ENCODE measurements around the gene IGF2BP3. TPM values are rescaled to one million over a fixed set of nuclear protein-coding genes. Genes with fewer than 3 reads are reported as not detected.

The IGF2BP3 gene
- total RNA-seq, 5 donors from 2014 or later (not counting 1 experiment from before 2014, with no cell fraction given), result 0.46 to 1.9 (median 0.55) TPM; not detected in 1

DNA sequence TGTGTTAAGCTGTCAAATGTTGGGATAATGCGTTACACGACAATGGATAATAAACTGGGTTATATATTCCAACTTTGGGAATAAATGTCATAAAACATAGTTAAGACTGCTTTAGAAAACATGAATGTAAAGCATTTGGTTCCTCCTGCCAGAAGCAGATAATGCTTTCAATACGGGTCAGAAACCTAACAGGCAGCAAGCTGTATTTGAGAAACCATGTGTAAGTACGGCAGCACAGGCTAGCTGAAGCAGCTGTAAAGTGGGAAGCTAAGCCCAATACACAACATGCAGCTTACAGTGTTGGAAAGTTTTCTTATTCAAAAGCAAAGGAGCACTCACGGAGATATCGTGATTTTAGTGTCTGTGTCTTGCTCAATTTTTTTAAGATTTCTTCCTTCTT is 124.7 kb downstream of the IGF2BP3 start:
- ChIA-PET CTCF (interaction anchor here (0.5 to 1.1 kb wide), 5 partner anchors 12 to 363 kb away, joined by 3 to 7 read pairs (median 3); no protein-coding TSS in a partner anchor), POLR2A (interaction anchor here in 1 of 2 donors (0.5 to 0.6 kb wide), 2 partner anchors 140 to 365 kb away, joined by 3 to 4 read pairs; no protein-coding TSS in a partner anchor)
- DNase-seq, result peak in 1 of 35 experiments; percentile 9
- Mint-ChIP-seq H3K4me1 (peaks cover 26 to 30% (median 27%) of the 10 kb centered on the region in 3 donors), H3K9me3 (no peaks in the 10 kb centered on the region), H3K36me3 (no peaks in the 10 kb centered on the region), H3K27ac (peak overlapping the region; percentile 82 to 88), H3K27me3 (no peaks in the 10 kb centered on the region), H3K4me3 (peak overlapping the region; percentile 73 to 81 (median 75))
- H3K27ac ChIP-seq (ENCODE audit: low read length), result peak overlapping the region; percentile 29
- no peaks in the 10 kb centered on the region for H3K9me3 ChIP-seq
- no peaks in the 10 kb centered on the region for H3K27me3 ChIP-seq (replicated peaks in 1 of 2; ENCODE audit: control insufficient read depth in 2 of 2, extremely low read depth in 1 of 2, insufficient read depth in 2 of 2, low read length in 1 of 2)
- no peak overlapping the region for H3K4me3 ChIP-seq (ENCODE audit: control insufficient read depth in 1 of 2, extremely low read depth in 1 of 2, low read length in 1 of 2)
- 92% methylated on average over 3 of the region's 6 CpGs for WGBS (ENCODE audit: insufficient coverage)
- H3K4me1 ChIP-seq (ENCODE audit: control insufficient read depth in 1 of 2, extremely low read depth in 1 of 2, insufficient read depth in 2 of 2, low read length in 2 of 2), result peaks cover 6 to 8% of the 10 kb centered on the region in 2 experiments
- H3K36me3 ChIP-seq (ENCODE audit: control insufficient read depth in 2 of 2, extremely low read depth in 1 of 2, insufficient read depth in 1 of 2, low read length in 1 of 2), result no peaks in the 10 kb centered on the region
- no peak for ATAC-seq (replicated peaks in 1 of 4)

DNA sequence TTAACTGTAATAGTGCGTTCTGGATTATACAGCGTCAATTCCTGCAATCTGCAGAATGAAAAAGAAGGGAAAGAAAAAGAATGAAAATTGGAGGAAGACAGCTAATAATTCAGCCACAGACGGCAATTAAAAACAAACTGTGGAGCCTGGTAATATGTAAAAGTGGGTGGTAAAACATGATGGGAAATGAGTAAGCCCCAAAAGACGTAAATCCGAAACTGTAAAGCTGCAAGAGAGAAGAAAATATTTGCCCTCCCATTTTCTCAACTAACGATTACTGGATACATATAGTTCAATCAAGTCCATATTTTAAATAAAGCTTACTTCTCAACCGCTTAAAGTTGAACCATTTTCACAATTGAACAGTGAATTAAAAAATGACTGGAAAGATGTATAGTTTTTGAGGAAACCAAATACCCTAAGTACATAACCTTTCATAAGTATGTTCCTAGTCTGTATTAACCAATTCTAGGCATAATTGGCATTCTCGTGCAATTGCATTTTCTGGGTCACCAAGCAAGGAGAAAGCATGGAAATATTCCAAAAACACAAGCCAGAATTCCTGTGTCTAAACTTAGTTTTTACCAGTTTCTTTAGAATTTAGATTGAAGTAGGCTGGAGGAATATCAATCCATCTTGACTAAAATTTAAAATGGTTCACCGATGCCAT is 126.3 kb downstream of the IGF2BP3 start:
- WGBS (ENCODE audit: insufficient coverage), result 92% methylated on average over 2 of the region's 9 CpGs

DNA sequence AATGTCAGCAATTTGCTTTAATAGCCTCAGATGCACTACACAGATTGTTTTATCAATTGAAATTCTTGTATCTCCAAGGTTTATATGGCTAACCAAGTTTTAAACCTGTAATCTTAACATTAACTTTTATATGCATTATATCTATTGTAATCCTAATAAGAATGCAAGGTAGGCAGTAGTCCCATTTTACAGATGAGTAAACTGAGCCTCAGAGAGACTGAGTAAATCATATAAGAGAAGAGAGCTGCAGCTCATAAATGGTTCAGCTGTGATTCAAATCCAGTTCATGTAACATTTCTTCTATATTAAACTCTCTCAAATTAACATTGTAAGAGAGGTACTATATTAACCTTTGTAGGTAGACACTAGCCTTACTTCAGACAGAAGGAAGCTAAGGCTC is 127.2 kb downstream of the IGF2BP3 start:
- ATAC-seq (replicated peaks in 1 of 4), result no peak
- no peak overlapping the region for H3K27ac ChIP-seq (ENCODE audit: low read length)
- Mint-ChIP-seq H3K9me3 (no peaks in the 10 kb centered on the region), H3K27ac (no peak overlapping the region), H3K27me3 (peaks cover 0 to 7% of the 10 kb centered on the region in 2 donors), H3K4me3 (no peak overlapping the region), H3K4me1 (peaks cover 26 to 30% (median 27%) of the 10 kb centered on the region in 3 donors), H3K36me3 (peaks cover 3% of the 10 kb centered on the region)
- POLR2A ChIA-PET, result interaction anchor here (0.6 to 0.7 kb wide), 2 partner anchors 88 to 92 kb away, joined by 3 read pairs; no protein-coding TSS in a partner anchor
- H3K27me3 ChIP-seq (replicated peaks in 1 of 2; ENCODE audit: control insufficient read depth in 2 of 2, extremely low read depth in 1 of 2, insufficient read depth in 2 of 2, low read length in 1 of 2), result no peaks in the 10 kb centered on the region
- CTCF ChIA-PET, result no interaction called here
- no peaks in the 10 kb centered on the region for H3K9me3 ChIP-seq
- H3K4me3 ChIP-seq (ENCODE audit: control insufficient read depth in 1 of 2, extremely low read depth in 1 of 2, low read length in 1 of 2), result no peak overlapping the region
- H3K36me3 ChIP-seq (ENCODE audit: control insufficient read depth in 2 of 2, extremely low read depth in 1 of 2, insufficient read depth in 1 of 2, low read length in 1 of 2), result no peaks in the 10 kb centered on the region
- peaks cover 6 to 8% of the 10 kb centered on the region in 2 experiments for H3K4me1 ChIP-seq (ENCODE audit: control insufficient read depth in 1 of 2, extremely low read depth in 1 of 2, insufficient read depth in 2 of 2, low read length in 2 of 2)
- DNase-seq, result no peak

More for the DNA sequence above, 126.3 kb downstream of the IGF2BP3 start:
- Histone ChIP-seq H3K4me1 (ENCODE audit: control insufficient read depth in 1 of 2, extremely low read depth in 1 of 2, insufficient read depth in 2 of 2, low read length in 2 of 2) (peaks cover 6 to 8% of the 10 kb centered on the region in 2 experiments), H3K9me3 (no peaks in the 10 kb centered on the region), H3K4me3 (ENCODE audit: control insufficient read depth in 1 of 2, extremely low read depth in 1 of 2, low read length in 1 of 2) (no peak overlapping the region), H3K27me3 (replicated peaks in 1 of 2; ENCODE audit: control insufficient read depth in 2 of 2, extremely low read depth in 1 of 2, insufficient read depth in 2 of 2, low read length in 1 of 2) (no peaks in the 10 kb centered on the region), H3K27ac (ENCODE audit: low read length) (no peak overlapping the region), H3K36me3 (ENCODE audit: control insufficient read depth in 2 of 2, extremely low read depth in 1 of 2, insufficient read depth in 1 of 2, low read length in 1 of 2) (no peaks in the 10 kb centered on the region)
- peaks cover 0 to 6% of the 10 kb centered on the region in 2 donors for H3K27me3 Mint-ChIP-seq
- no peaks in the 10 kb centered on the region for H3K9me3 Mint-ChIP-seq
- H3K4me3 Mint-ChIP-seq, result no peak overlapping the region
- no peak for DNase-seq
- peaks cover 26 to 30% (median 27%) of the 10 kb centered on the region in 3 donors for H3K4me1 Mint-ChIP-seq
- ChIA-PET CTCF (no interaction called here), POLR2A (interaction anchor here (0.6 to 1.0 kb wide), 3 partner anchors 32 to 232 kb away, joined by 3 to 11 read pairs (median 4); no protein-coding TSS in a partner anchor)
- H3K36me3 Mint-ChIP-seq, result peaks cover 2% of the 10 kb centered on the region
- no peak for ATAC-seq (replicated peaks in 1 of 4)
- H3K27ac Mint-ChIP-seq, result no peak overlapping the region

DNA sequence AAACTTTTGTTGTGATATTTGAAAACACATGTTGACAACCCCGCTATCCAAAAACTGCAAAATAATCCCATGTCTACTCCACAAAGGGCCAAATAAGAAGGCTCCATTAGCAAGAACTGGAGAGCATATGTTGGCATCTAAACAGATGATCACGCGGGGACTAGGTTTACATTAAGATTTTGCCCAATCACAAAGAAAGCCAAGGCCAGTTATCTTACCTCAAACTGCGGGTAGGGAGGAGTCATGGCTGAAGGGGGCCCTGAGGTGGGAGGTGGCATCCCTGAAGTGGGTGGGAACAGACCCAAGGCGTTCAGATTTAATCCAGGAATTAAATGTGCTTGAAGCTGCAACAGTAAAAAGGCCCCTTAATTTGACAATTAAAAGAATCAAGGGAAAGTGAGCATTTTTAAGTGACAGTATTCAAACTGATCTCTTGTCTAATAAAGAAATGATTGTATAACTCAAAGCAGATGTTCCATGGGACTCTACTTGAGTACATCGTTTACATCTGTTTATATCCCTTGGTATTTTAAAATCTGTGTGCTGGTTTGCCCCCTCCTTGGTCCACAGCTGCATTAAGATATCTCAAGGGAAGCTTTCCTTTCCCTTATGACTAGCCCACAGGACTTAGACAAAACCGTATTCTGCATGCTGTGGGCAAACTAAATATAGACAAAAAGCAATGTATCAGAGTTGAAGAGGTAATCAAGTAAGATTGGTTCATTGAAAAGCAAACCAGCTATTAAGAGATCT is 128.3 kb downstream of the IGF2BP3 start:
- Mint-ChIP-seq H3K9me3 (no peaks in the 10 kb centered on the region), H3K27me3 (peaks cover 2 to 10% of the 10 kb centered on the region in 2 donors), H3K4me1 (peaks cover 18 to 22% (median 20%) of the 10 kb centered on the region in 3 donors), H3K27ac (no peak overlapping the region), H3K4me3 (no peak overlapping the region), H3K36me3 (peaks cover 3% of the 10 kb centered on the region)
- no peak overlapping the region for H3K27ac ChIP-seq (ENCODE audit: low read length)
- ChIA-PET POLR2A (no interaction called here), CTCF (no interaction called here)
- peaks cover 6% of the 10 kb centered on the region in 2 experiments for H3K4me1 ChIP-seq (ENCODE audit: control insufficient read depth in 1 of 2, extremely low read depth in 1 of 2, insufficient read depth in 2 of 2, low read length in 2 of 2)
- H3K9me3 ChIP-seq, result no peaks in the 10 kb centered on the region
- 90% methylated on average over 2 of the region's 7 CpGs for WGBS (ENCODE audit: insufficient coverage)
- DNase-seq (no peak), ATAC-seq (replicated peaks in 1 of 4) (no peak)
- H3K36me3 ChIP-seq (ENCODE audit: control insufficient read depth in 2 of 2, extremely low read depth in 1 of 2, insufficient read depth in 1 of 2, low read length in 1 of 2), result peaks cover 0 to 4% of the 10 kb centered on the region in 2 donors
- H3K4me3 ChIP-seq (ENCODE audit: control insufficient read depth in 1 of 2, extremely low read depth in 1 of 2, low read length in 1 of 2), result no peak overlapping the region
- peaks cover 0 to 2% of the 10 kb centered on the region in 2 experiments for H3K27me3 ChIP-seq (replicated peaks in 1 of 2; ENCODE audit: control insufficient read depth in 2 of 2, extremely low read depth in 1 of 2, insufficient read depth in 2 of 2, low read length in 1 of 2)

DNA sequence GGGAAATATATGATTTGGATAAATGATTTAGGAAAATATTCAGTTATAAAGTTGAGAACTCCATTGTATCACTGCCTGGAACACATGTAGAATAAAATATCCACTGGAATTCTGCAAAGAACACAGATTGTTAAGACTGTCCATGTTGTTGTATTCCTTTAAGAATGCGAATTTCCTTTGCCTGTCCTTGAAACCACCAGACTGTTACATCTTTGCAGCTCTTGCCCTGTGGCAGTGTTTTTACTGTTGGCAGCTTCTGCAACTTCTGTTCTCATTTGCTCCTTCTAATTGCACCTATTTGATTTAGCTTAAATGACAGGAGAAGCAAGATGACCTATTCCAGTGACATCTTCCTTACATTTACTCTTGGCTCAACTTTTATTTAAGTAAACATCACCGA is 131.4 kb downstream of the IGF2BP3 start:
- no peak for ATAC-seq (replicated peaks in 1 of 4)
- H3K4me1 ChIP-seq (ENCODE audit: control insufficient read depth in 1 of 2, extremely low read depth in 1 of 2, insufficient read depth in 2 of 2, low read length in 2 of 2), result no peaks in the 10 kb centered on the region
- Mint-ChIP-seq H3K27ac (no peak overlapping the region), H3K36me3 (peaks cover 3% of the 10 kb centered on the region), H3K4me1 (no peaks in the 10 kb centered on the region), H3K4me3 (no peak overlapping the region), H3K27me3 (peaks cover 2 to 10% of the 10 kb centered on the region in 2 donors), H3K9me3 (no peaks in the 10 kb centered on the region)
- CTCF ChIA-PET, result interaction anchor here in 1 of 2 donors (1.0 kb wide), 1 partner anchor 19 kb away, joined by 3 read pairs; no protein-coding TSS in a partner anchor
- POLR2A ChIA-PET, result no interaction called here
- H3K36me3 ChIP-seq (ENCODE audit: control insufficient read depth in 2 of 2, extremely low read depth in 1 of 2, insufficient read depth in 1 of 2, low read length in 1 of 2), result peaks cover 0 to 5% of the 10 kb centered on the region in 2 donors
- no peak overlapping the region for H3K4me3 ChIP-seq (ENCODE audit: control insufficient read depth in 1 of 2, extremely low read depth in 1 of 2, low read length in 1 of 2)
- DNase-seq, result no peak
- no peak overlapping the region for H3K27ac ChIP-seq (ENCODE audit: low read length)
- no peaks in the 10 kb centered on the region for H3K9me3 ChIP-seq
- WGBS (ENCODE audit: insufficient coverage), result no CpG with 5 or more reads among the region's 2 CpGs
- peaks cover 0 to 7% of the 10 kb centered on the region in 2 experiments for H3K27me3 ChIP-seq (replicated peaks in 1 of 2; ENCODE audit: control insufficient read depth in 2 of 2, extremely low read depth in 1 of 2, insufficient read depth in 2 of 2, low read length in 1 of 2)

DNA sequence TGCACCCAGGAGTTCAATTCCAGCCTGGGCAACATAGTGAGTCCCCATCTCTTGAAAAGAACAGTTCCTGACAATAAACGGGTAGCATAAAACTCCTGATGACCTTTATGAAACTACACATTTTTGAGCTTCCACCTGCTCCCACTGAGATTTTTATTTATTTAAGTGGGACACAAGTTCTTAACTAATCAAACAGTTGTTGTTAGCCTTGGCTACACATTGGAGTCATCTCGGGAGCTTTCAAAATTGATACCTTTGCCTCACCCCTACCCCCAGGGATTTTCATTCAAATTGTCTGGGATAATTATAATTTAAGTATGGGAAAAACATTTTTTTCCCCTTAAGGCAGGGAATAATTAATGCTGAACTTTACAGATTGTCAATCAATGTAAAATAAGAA is 131.9 kb downstream of the IGF2BP3 start:
- H3K9me3 Mint-ChIP-seq, result no peaks in the 10 kb centered on the region
- no peak overlapping the region for H3K4me3 ChIP-seq (ENCODE audit: control insufficient read depth in 1 of 2, extremely low read depth in 1 of 2, low read length in 1 of 2)
- CTCF ChIA-PET, result no interaction called here
- DNase-seq (no peak), ATAC-seq (replicated peaks in 1 of 4) (no peak)
- no peak overlapping the region for H3K4me3 Mint-ChIP-seq
- POLR2A ChIA-PET, result interaction anchor here in 1 of 2 donors (0.6 kb wide), 1 partner anchor 1757 kb away, joined by 3 read pairs; no protein-coding TSS in a partner anchor
- peaks cover 0 to 7% of the 10 kb centered on the region in 2 experiments for H3K27me3 ChIP-seq (replicated peaks in 1 of 2; ENCODE audit: control insufficient read depth in 2 of 2, extremely low read depth in 1 of 2, insufficient read depth in 2 of 2, low read length in 1 of 2)
- H3K27ac ChIP-seq (ENCODE audit: low read length), result no peak overlapping the region
- no peaks in the 10 kb centered on the region for H3K4me1 Mint-ChIP-seq
- no peaks in the 10 kb centered on the region for H3K9me3 ChIP-seq
- peaks cover 3% of the 10 kb centered on the region for H3K36me3 Mint-ChIP-seq
- H3K27ac Mint-ChIP-seq, result no peak overlapping the region
- WGBS (ENCODE audit: insufficient coverage), result 100% methylated on average over 1 of the region's 2 CpGs
- peaks cover 2 to 10% of the 10 kb centered on the region in 2 donors for H3K27me3 Mint-ChIP-seq
- peaks cover 0 to 9% of the 10 kb centered on the region in 2 donors for H3K36me3 ChIP-seq (ENCODE audit: control insufficient read depth in 2 of 2, extremely low read depth in 1 of 2, insufficient read depth in 1 of 2, low read length in 1 of 2)
- no peaks in the 10 kb centered on the region for H3K4me1 ChIP-seq (ENCODE audit: control insufficient read depth in 1 of 2, extremely low read depth in 1 of 2, insufficient read depth in 2 of 2, low read length in 2 of 2)

Data from T-cell (primary cell).